ENCODE data around the gene SLC25A39.

Gene SLC25A39

DNA sequence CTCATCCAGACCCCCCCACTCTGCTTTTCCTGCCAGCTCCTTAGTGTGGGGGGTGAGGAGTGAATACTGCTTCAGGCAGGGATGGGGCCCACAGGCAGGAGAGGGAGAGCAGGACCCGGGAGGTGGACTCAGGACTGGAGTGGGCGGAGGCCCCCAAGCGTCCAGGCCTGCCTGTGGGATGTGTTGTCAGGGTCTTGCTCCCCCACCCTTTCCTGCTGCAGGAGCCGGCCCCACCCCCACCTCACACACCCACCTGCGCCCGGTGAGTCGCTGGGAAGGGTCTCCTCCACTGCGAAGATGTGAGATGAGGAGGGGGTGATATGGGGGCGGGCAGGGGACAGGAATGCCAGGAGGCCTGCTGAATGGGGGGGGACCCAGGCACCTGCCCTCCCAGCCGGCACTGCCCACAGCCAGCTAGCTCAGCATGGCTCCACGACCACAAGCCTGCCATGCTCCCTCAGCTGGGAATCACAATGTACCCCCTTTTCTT, 37.9 kb upstream of the SLC25A39 start:
- no peak overlapping the region for H2BK5ac ChIP-seq (ENCODE audit: low read depth, low read length, poor library complexity)
- peaks cover 2 to 11% of the 10 kb centered on the region in 2 experiments for H3K4me1 ChIP-seq (ENCODE audit: control insufficient read depth in 1 of 2, insufficient read depth in 2 of 2, low read length in 2 of 2)
- H2BK12ac ChIP-seq (ENCODE audit: low read length) = no peak overlapping the region
- no peak overlapping the region for H2BK120ac ChIP-seq (ENCODE audit: insufficient read depth, low read length, poor library complexity)
- no peak overlapping the region for H4K91ac ChIP-seq (ENCODE audit: low read depth, low read length)
- no peaks in the 10 kb centered on the region for H3K27me3 ChIP-seq (ENCODE audit: insufficient read depth, low read length)
- no peak overlapping the region for H4K8ac ChIP-seq (ENCODE audit: low read depth, low read length)
- no peak overlapping the region for H2AK5ac ChIP-seq (ENCODE audit: low read length)
- H3K4me3 ChIP-seq (ENCODE audit: low read depth, low read length) = peak overlapping the region; percentile 80
- H3K4ac ChIP-seq (ENCODE audit: low read depth, low read length) = no peak overlapping the region
- no CpG with 5 or more reads among the region's 11 CpGs for WGBS (ENCODE audit: extremely low coverage, insufficient coverage, insufficient read length)
- no peak overlapping the region for H3K9ac ChIP-seq (ENCODE audit: low read length)
- no peaks in the 10 kb centered on the region for H3K36me3 ChIP-seq (ENCODE audit: control insufficient read depth in 1 of 2, insufficient read depth in 2 of 2, low read length in 2 of 2)
- peaks cover 6% of the 10 kb centered on the region for H3K79me1 ChIP-seq (ENCODE audit: low read length)
- peaks cover 6% of the 10 kb centered on the region for H3K79me2 ChIP-seq (ENCODE audit: control insufficient read depth, insufficient read depth, low read length, poor library complexity)
- no peak for DNase-seq
- H2AFZ ChIP-seq (ENCODE audit: insufficient read depth, low read length, poor library complexity) = no peak overlapping the region
- H3K9me3 ChIP-seq (ENCODE audit: insufficient read depth, low read depth, low read length) = no peaks in the 10 kb centered on the region
- peak overlapping the region; percentile 58 for H3K18ac ChIP-seq (ENCODE audit: low read length)
- H3K23ac ChIP-seq (ENCODE audit: low read length) = no peak overlapping the region
- H4K12ac ChIP-seq (ENCODE audit: low read depth, low read length) = no peak overlapping the region
- no peak overlapping the region for H3K27ac ChIP-seq (ENCODE audit: low read depth, low read length)
- no peak overlapping the region for H3K14ac ChIP-seq (ENCODE audit: low read length)
- H3K4me2 ChIP-seq (ENCODE audit: low read length) = peak overlapping the region; percentile 95

DNA sequence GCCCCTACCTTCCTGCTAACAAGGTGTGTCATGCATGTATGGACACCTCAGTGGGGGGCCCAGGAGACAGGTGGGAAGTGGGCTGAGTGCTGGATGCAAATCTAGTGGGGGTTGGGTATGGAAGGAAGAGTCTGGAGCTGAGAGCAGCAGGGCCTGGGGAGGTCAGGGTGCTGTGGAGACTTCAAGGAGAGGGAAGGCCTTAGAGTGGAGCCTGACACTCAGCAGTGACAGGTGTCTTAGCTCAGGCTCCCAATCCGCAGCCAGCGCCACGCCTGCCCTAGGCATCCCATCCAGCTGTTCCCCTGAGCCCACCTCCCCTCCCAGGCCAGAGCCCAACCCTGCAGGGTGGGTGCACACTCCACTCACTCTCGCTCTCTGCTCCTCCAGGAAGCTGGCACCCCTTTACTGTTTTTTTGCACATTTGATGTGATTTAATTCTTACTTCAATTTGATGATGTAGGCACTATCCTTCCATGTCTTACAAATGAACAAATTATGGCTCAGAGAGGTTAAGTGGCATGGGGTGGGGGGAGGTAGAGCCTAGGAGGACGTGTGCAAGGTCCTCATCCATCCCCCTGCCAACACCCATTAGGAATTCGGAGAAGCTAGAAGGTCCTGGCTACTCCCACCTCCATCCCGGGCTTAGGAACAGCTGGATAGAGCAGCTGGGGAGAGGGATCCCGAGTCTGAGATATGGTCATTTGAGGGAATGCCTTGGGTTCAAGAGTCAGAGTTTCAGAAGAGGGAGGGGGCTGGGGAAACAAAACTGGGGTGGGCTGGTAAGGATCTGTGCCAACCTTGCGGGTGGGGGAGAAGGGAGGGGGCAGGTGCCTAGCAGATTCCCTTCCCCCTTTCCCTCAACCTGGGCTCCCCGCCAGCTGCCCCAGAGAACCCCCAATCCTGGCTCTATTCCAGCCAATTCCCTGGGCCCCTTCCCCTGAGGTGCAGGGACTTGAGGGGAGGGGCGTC, 37.0 kb upstream of the SLC25A39 start:
- Histone ChIP-seq H3K4me3 (ENCODE audit: low read depth, low read length) (no peak overlapping the region), H2AFZ (ENCODE audit: insufficient read depth, low read length, poor library complexity) (no peak overlapping the region), H3K9ac (ENCODE audit: low read length) (no peak overlapping the region), H3K27me3 (ENCODE audit: insufficient read depth, low read length) (no peaks in the 10 kb centered on the region), H4K12ac (ENCODE audit: low read depth, low read length) (no peak overlapping the region), H3K14ac (ENCODE audit: low read length) (no peak overlapping the region), H3K23ac (ENCODE audit: low read length) (no peak overlapping the region), H4K91ac (ENCODE audit: low read depth, low read length) (no peak overlapping the region), H3K79me1 (ENCODE audit: low read length) (peaks cover 6% of the 10 kb centered on the region), H3K9me3 (ENCODE audit: insufficient read depth, low read depth, low read length) (no peaks in the 10 kb centered on the region), H3K36me3 (ENCODE audit: control insufficient read depth in 1 of 2, insufficient read depth in 2 of 2, low read length in 2 of 2) (no peaks in the 10 kb centered on the region), H3K4ac (ENCODE audit: low read depth, low read length) (no peak overlapping the region), H3K18ac (ENCODE audit: low read length) (no peak overlapping the region), H2BK5ac (ENCODE audit: low read depth, low read length, poor library complexity) (no peak overlapping the region), H3K4me2 (ENCODE audit: low read length) (no peak overlapping the region), H4K8ac (ENCODE audit: low read depth, low read length) (no peak overlapping the region), H3K4me1 (ENCODE audit: control insufficient read depth in 1 of 2, insufficient read depth in 2 of 2, low read length in 2 of 2) (peaks cover 2 to 11% of the 10 kb centered on the region in 2 experiments), H2AK5ac (ENCODE audit: low read length) (no peak overlapping the region), H3K79me2 (ENCODE audit: control insufficient read depth, insufficient read depth, low read length, poor library complexity) (peaks cover 6% of the 10 kb centered on the region), H2BK120ac (ENCODE audit: insufficient read depth, low read length, poor library complexity) (no peak overlapping the region), H2BK12ac (ENCODE audit: low read length) (no peak overlapping the region), H3K27ac (ENCODE audit: low read depth, low read length) (no peak overlapping the region)
- DNase-seq = no peak
- no CpG with 5 or more reads among the region's 11 CpGs for WGBS (ENCODE audit: extremely low coverage, insufficient coverage, insufficient read length)

- WGBS (ENCODE audit: extremely low coverage, insufficient coverage, insufficient read length) = no CpG with 5 or more reads among the region's 5 CpGs
- H4K12ac ChIP-seq (ENCODE audit: low read depth, low read length) = no peak overlapping the region
These were observed 36.2 kb upstream of the SLC25A39 start for GRCh38 chr17:44360826-44361225.

GRCh38 chr17:44360144-44360533, 35.5 kb upstream of the SLC25A39 start:
- H3K27me3 ChIP-seq (ENCODE audit: insufficient read depth, low read length) = no peaks in the 10 kb centered on the region

More at GRCh38 chr17:44360826-44361225, 36.2 kb upstream of the SLC25A39 start:
- Histone ChIP-seq H3K14ac (ENCODE audit: low read length) (no peak overlapping the region), H3K9me3 (ENCODE audit: insufficient read depth, low read depth, low read length) (no peaks in the 10 kb centered on the region), H3K36me3 (ENCODE audit: control insufficient read depth in 1 of 2, insufficient read depth in 2 of 2, low read length in 2 of 2) (peaks cover 0 to 6% of the 10 kb centered on the region in 2 experiments), H2BK120ac (ENCODE audit: insufficient read depth, low read length, poor library complexity) (no peak overlapping the region), H3K4me1 (ENCODE audit: control insufficient read depth in 1 of 2, insufficient read depth in 2 of 2, low read length in 2 of 2) (peaks cover 2 to 11% of the 10 kb centered on the region in 2 experiments), H2BK5ac (ENCODE audit: low read depth, low read length, poor library complexity) (no peak overlapping the region), H2AFZ (ENCODE audit: insufficient read depth, low read length, poor library complexity) (no peak overlapping the region), H3K4ac (ENCODE audit: low read depth, low read length) (no peak overlapping the region), H3K18ac (ENCODE audit: low read length) (no peak overlapping the region), H3K79me1 (ENCODE audit: low read length) (peaks cover 6% of the 10 kb centered on the region), H3K79me2 (ENCODE audit: control insufficient read depth, insufficient read depth, low read length, poor library complexity) (peaks cover 6% of the 10 kb centered on the region), H3K9ac (ENCODE audit: low read length) (no peak overlapping the region), H2BK12ac (ENCODE audit: low read length) (no peak overlapping the region), H3K4me2 (ENCODE audit: low read length) (no peak overlapping the region), H2AK5ac (ENCODE audit: low read length) (no peak overlapping the region), H4K91ac (ENCODE audit: low read depth, low read length) (no peak overlapping the region), H3K27me3 (ENCODE audit: insufficient read depth, low read length) (no peaks in the 10 kb centered on the region), H3K23ac (ENCODE audit: low read length) (no peak overlapping the region), H3K4me3 (ENCODE audit: low read depth, low read length) (no peak overlapping the region), H3K27ac (ENCODE audit: low read depth, low read length) (no peak overlapping the region), H4K8ac (ENCODE audit: low read depth, low read length) (no peak overlapping the region)
- DNase-seq = no peak

More at GRCh38 chr17:44360144-44360533, 35.5 kb upstream of the SLC25A39 start:
- Histone ChIP-seq H2BK12ac (ENCODE audit: low read length) (no peak overlapping the region), H3K4ac (ENCODE audit: low read depth, low read length) (no peak overlapping the region), H3K79me1 (ENCODE audit: low read length) (peaks cover 6% of the 10 kb centered on the region), H4K8ac (ENCODE audit: low read depth, low read length) (no peak overlapping the region), H3K9ac (ENCODE audit: low read length) (no peak overlapping the region), H3K36me3 (ENCODE audit: control insufficient read depth in 1 of 2, insufficient read depth in 2 of 2, low read length in 2 of 2) (peaks cover 4 to 9% of the 10 kb centered on the region in 2 experiments), H3K18ac (ENCODE audit: low read length) (no peak overlapping the region), H3K4me1 (ENCODE audit: control insufficient read depth in 1 of 2, insufficient read depth in 2 of 2, low read length in 2 of 2) (peaks cover 2 to 11% of the 10 kb centered on the region in 2 experiments), H3K27ac (ENCODE audit: low read depth, low read length) (no peak overlapping the region), H4K91ac (ENCODE audit: low read depth, low read length) (no peak overlapping the region), H2BK5ac (ENCODE audit: low read depth, low read length, poor library complexity) (no peak overlapping the region), H2AFZ (ENCODE audit: insufficient read depth, low read length, poor library complexity) (no peak overlapping the region), H3K14ac (ENCODE audit: low read length) (no peak overlapping the region), H4K12ac (ENCODE audit: low read depth, low read length) (no peak overlapping the region), H2AK5ac (ENCODE audit: low read length) (no peak overlapping the region), H2BK120ac (ENCODE audit: insufficient read depth, low read length, poor library complexity) (no peak overlapping the region), H3K4me3 (ENCODE audit: low read depth, low read length) (no peak overlapping the region), H3K9me3 (ENCODE audit: insufficient read depth, low read depth, low read length) (no peaks in the 10 kb centered on the region), H3K4me2 (ENCODE audit: low read length) (no peak overlapping the region), H3K79me2 (ENCODE audit: control insufficient read depth, insufficient read depth, low read length, poor library complexity) (peaks cover 6% of the 10 kb centered on the region), H3K23ac (ENCODE audit: low read length) (no peak overlapping the region)
- no CpG with 5 or more reads among the region's 6 CpGs for WGBS (ENCODE audit: extremely low coverage, insufficient coverage, insufficient read length)
- no peak for DNase-seq
